Measurements from ENCODE around the gene TMEM97. TPM values are rescaled to one million over a fixed set of nuclear protein-coding genes. Genes with fewer than 3 reads are reported as not detected.

Gene TMEM97
- total RNA-seq, 1 experiment from 2014 or later, result 55.6 TPM

DNA sequence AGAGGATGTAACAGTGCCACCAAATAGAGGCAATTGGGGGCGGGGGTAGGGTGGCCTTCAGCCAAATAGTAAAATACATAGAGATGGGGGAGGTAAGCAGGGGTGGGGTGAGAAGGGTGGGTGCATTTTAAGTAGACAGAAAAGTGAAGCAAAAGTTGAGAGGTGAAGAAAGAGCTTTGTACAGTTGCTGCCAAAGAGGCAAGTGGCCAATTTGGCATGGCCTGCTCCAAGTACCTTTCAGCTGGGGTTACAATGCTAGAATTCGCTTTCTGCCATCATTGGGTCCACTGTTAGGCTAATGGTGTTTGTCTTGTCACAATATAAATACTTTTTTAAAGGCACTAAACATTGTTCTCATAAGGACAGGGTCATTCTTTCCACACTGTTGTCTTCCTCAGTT, 5.2 kb upstream of the TMEM97 start:
- no peak overlapping the region for H3K4me3 ChIP-seq (replicated peaks in 1 of 2; ENCODE audit: low read depth in 1 of 2, low read length in 2 of 2)
- no peaks in the 10 kb centered on the region for H4K20me1 ChIP-seq (ENCODE audit: insufficient read depth)
- CTCF ChIA-PET, result no interaction called here
- POLR2A ChIA-PET, result no interaction called here
- DNase-seq (ENCODE audit: low read depth, low spot score), result no peak
- H3K27me3 ChIP-seq (ENCODE audit: insufficient read depth, low read length), result no peaks in the 10 kb centered on the region
- H3K27ac ChIP-seq (ENCODE audit: low read depth, low read length), result no peak overlapping the region
- BruUV-seq (replicated peaks), result no TSS peak
- no peaks in the 10 kb centered on the region for H3K9me2 ChIP-seq (ENCODE audit: insufficient read depth)
- no peak overlapping the region for H3K4me2 ChIP-seq (ENCODE audit: low read length)
- intact Hi-C loops (cut with micrococcal nuclease), result loop anchor here (10.0 kb wide), 1 partner anchor 61 kb away; the partner anchor contains the start of genes SARM1 and VTN
- RAD21 ChIA-PET (ENCODE audit: low non-redundant PET in 1 of 2, low total read pairs in 2 of 2, uncharacterized antibody in 2 of 2, unreplicated experiment in 2 of 2), result no interaction called here
- H2AFZ ChIP-seq (ENCODE audit: low read depth, low read length, poor library complexity, severe bottlenecking), result no peak overlapping the region
- H3K36me3 ChIP-seq (ENCODE audit: control insufficient read depth in 1 of 2, insufficient read depth in 2 of 2, low read length in 2 of 2), result no peaks in the 10 kb centered on the region
- ATAC-seq, result no peak
- H3K4me1 ChIP-seq (ENCODE audit: control insufficient read depth in 1 of 2, insufficient read depth in 2 of 2, low read length in 2 of 2), result peaks cover 4 to 11% of the 10 kb centered on the region in 2 experiments; a peak in 3 of 4 replicates
- H3K9me3 ChIP-seq (ENCODE audit: control insufficient read depth in 1 of 2, insufficient read depth in 1 of 2, low read depth in 1 of 2, low read length in 2 of 2), result no peaks in the 10 kb centered on the region
- H3K9ac ChIP-seq (ENCODE audit: low read length), result no peak overlapping the region
- TF ChIP-seq, protein P1, sequence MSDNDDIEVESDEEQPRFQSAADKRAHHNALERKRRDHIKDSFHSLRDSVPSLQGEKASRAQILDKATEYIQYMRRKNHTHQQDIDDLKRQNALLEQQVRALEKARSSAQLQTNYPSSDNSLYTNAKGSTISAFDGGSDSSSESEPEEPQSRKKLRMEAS (IDR thresholded peaks at IDR 0.05), result no peak
- no peak for TF ChIP-seq RAD21 (IDR thresholded peaks at IDR 0.05; ENCODE audit: low read depth)
- TF ChIP-seq ZFX (IDR thresholded peaks at IDR 0.05), result no peak
- no peak for TF ChIP-seq SP1 (IDR thresholded peaks at IDR 0.05; ENCODE audit: low read depth)
- TF ChIP-seq CBX3 (IDR thresholded peaks at IDR 0.05; ENCODE audit: low read depth), result no peak
- TF ChIP-seq ELF1 (IDR thresholded peaks at IDR 0.05; ENCODE audit: borderline replicate concordance, low read depth), result no peak
- TF ChIP-seq FOSL1 (IDR thresholded peaks at IDR 0.05; ENCODE audit: low read depth), result no peak
- TF ChIP-seq, protein P2, sequence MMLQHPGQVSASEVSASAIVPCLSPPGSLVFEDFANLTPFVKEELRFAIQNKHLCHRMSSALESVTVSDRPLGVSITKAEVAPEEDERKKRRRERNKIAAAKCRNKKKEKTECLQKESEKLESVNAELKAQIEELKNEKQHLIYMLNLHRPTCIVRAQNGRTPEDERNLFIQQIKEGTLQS (IDR thresholded peaks at IDR 0.05), result no peak
- no peak for TF ChIP-seq ZNF274 (IDR thresholded peaks at IDR 0.05; ENCODE audit: low read depth, low read length)
- TF ChIP-seq SIN3A (IDR thresholded peaks at IDR 0.05; ENCODE audit: low read depth), result no peak
- TF ChIP-seq TCF7L2 (IDR thresholded peaks at IDR 0.05; ENCODE audit: borderline replicate concordance, extremely low read depth, insufficient read depth, insufficient read length), result no peak
- no peak for TF ChIP-seq YY1 (IDR thresholded peaks at IDR 0.05; ENCODE audit: extremely low read depth, insufficient replicate concordance, low read depth, low read length)
- H3K79me2 ChIP-seq (ENCODE audit: insufficient read depth, low read length), result no peaks in the 10 kb centered on the region
